Measurements from ENCODE around the gene KPNA6.
"Not testable (repeated sequence)": the region's sequence is repeated elsewhere in the genome, so short reads cannot be mapped to it uniquely, and the experiment has no call there.

Gene KPNA6

GRCh38 chr1:32142446-32143301 lies 34.8 kb downstream of the KPNA6 start:
- H3K27ac ChIP-seq (ENCODE audit: low read depth, low read length, poor library complexity, severe bottlenecking) = no peak overlapping the region
- no peak overlapping the region for H2AFZ ChIP-seq (ENCODE audit: low read length)

DNA sequence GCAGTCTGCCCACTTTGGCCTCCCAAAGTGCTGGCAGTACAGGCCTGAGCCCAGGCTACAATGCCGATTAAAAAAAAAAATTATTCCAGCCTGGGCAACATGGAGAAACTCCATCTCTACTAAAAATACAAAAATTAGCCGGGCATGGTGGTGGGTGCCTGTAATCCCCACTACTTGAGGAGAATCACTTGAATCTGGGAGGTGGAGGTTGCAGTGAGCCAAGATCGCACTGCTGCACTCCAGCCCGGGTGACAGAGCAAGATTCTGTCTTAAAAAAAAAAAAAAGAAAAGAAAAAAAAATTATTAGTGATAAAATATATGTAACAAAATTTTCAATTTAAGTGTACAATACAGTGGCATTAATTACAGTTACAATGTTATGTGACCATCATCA lies 35.4 kb downstream of the KPNA6 start:
- H3K27me3 ChIP-seq (ENCODE audit: insufficient read depth, low read length); H3K4me2 ChIP-seq (ENCODE audit: low read length); H3K9me3 ChIP-seq (ENCODE audit: low read length); H4K20me1 ChIP-seq (ENCODE audit: insufficient read depth, low read length); H3K9me2 ChIP-seq (ENCODE audit: low read depth, low read length); H3K4me1 ChIP-seq (ENCODE audit: insufficient read depth, low read length, severe bottlenecking); H3K9ac ChIP-seq (ENCODE audit: low read length); H2AFZ ChIP-seq (ENCODE audit: low read length); H3K4me3 ChIP-seq (ENCODE audit: low read depth, low read length, poor library complexity, severe bottlenecking); H3F3A ChIP-seq (ENCODE audit: insufficient read depth, low read length); H3K27ac ChIP-seq (ENCODE audit: low read depth, low read length, poor library complexity, severe bottlenecking): not testable (repeated sequence)
- Histone ChIP-seq H3K79me2 (ENCODE audit: insufficient read depth, low read length) (peaks cover 83% of the 10 kb centered on the region), H3K36me3 (ENCODE audit: insufficient read depth, low read length) (peaks cover 21% of the 10 kb centered on the region)

More at GRCh38 chr1:32142446-32143301, 34.8 kb downstream of the KPNA6 start:
- Histone ChIP-seq H3K9me2 (ENCODE audit: low read depth, low read length) (no peaks in the 10 kb centered on the region), H3K79me2 (ENCODE audit: insufficient read depth, low read length) (peaks cover 78% of the 10 kb centered on the region), H3K4me1 (ENCODE audit: insufficient read depth, low read length, severe bottlenecking) (peaks cover 7% of the 10 kb centered on the region), H3F3A (ENCODE audit: insufficient read depth, low read length) (no peaks in the 10 kb centered on the region), H3K4me3 (ENCODE audit: low read depth, low read length, poor library complexity, severe bottlenecking) (no peak overlapping the region), H3K27me3 (ENCODE audit: insufficient read depth, low read length) (no peaks in the 10 kb centered on the region), H3K36me3 (ENCODE audit: insufficient read depth, low read length) (peaks cover 15% of the 10 kb centered on the region), H3K9me3 (ENCODE audit: low read length) (no peaks in the 10 kb centered on the region), H3K4me2 (ENCODE audit: low read length) (no peak overlapping the region), H4K20me1 (ENCODE audit: insufficient read depth, low read length) (no peaks in the 10 kb centered on the region), H3K9ac (ENCODE audit: low read length) (no peak overlapping the region)
- no peak for TF ChIP-seq CTCF (IDR thresholded peaks at IDR 0.05; ENCODE audit: low read length)
- TF ChIP-seq EZH2 (IDR thresholded peaks at IDR 0.05; ENCODE audit: borderline replicate concordance, low read length) = no peak

DNA sequence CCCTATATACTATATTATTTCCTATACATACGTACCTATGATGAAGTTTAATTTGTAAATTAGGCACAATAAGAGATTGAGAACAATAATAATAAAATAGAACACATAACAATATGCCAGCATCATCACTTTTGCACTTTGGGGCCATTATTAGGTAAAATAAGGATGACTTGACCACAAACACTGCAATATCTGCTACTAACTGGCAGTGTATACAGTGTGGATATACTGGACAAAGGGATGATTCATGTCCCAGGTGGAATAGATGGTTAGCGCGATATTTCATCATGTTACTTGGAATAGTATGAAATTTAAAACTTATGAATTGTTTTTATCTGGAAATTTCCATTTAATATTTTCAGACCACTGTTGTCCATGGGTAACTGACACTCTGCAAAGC lies 36.2 kb downstream of the KPNA6 start:
- H3K4me3 ChIP-seq (ENCODE audit: low read depth, low read length, poor library complexity, severe bottlenecking) = no peak overlapping the region
- H2AFZ ChIP-seq (ENCODE audit: low read length) = no peak overlapping the region
- H3F3A ChIP-seq (ENCODE audit: insufficient read depth, low read length) = no peaks in the 10 kb centered on the region
- no peak overlapping the region for H3K4me2 ChIP-seq (ENCODE audit: low read length)
- H3K9me2 ChIP-seq (ENCODE audit: low read depth, low read length) = no peaks in the 10 kb centered on the region
- no peaks in the 10 kb centered on the region for H4K20me1 ChIP-seq (ENCODE audit: insufficient read depth, low read length)
- peaks cover 7% of the 10 kb centered on the region for H3K4me1 ChIP-seq (ENCODE audit: insufficient read depth, low read length, severe bottlenecking)
- H3K79me2 ChIP-seq (ENCODE audit: insufficient read depth, low read length) = peaks cover 82% of the 10 kb centered on the region
- no peaks in the 10 kb centered on the region for H3K9me3 ChIP-seq (ENCODE audit: low read length)
- peaks cover 28% of the 10 kb centered on the region for H3K36me3 ChIP-seq (ENCODE audit: insufficient read depth, low read length)
- H3K27me3 ChIP-seq (ENCODE audit: insufficient read depth, low read length) = no peaks in the 10 kb centered on the region
- no peak overlapping the region for H3K27ac ChIP-seq (ENCODE audit: low read depth, low read length, poor library complexity, severe bottlenecking)
- TF ChIP-seq CTCF (IDR thresholded peaks at IDR 0.05; ENCODE audit: low read length) = no peak
- no peak for TF ChIP-seq EZH2 (IDR thresholded peaks at IDR 0.05; ENCODE audit: borderline replicate concordance, low read length)
- no peak overlapping the region for H3K9ac ChIP-seq (ENCODE audit: low read length)

DNA sequence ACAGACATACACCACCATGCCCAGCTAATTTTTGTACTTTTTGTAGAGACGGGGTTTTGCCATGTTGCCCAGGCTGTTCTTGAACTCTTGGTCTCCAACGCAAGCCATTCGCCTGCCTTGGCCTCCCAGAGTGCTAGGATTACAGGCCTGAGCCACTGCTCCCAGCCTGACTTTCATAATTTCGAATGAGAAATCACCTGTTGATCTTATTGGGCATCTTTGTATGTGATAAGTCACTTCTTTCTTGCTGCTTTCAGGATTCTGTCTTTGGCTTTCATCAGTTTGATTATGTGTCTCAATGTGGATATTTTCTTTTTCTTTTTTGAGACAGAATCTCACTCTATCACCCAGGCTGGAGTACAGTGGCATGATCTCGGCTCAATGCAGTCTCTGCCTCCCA lies 39.9 kb downstream of the KPNA6 start:
- H3K79me2 ChIP-seq (ENCODE audit: insufficient read depth, low read length) = peaks cover 77% of the 10 kb centered on the region

More for the DNA sequence above, 39.9 kb downstream of the KPNA6 start:
- H3K9me2 ChIP-seq (ENCODE audit: low read depth, low read length); H3K4me2 ChIP-seq (ENCODE audit: low read length); H3K4me1 ChIP-seq (ENCODE audit: insufficient read depth, low read length, severe bottlenecking); H3K27ac ChIP-seq (ENCODE audit: low read depth, low read length, poor library complexity, severe bottlenecking); H3K4me3 ChIP-seq (ENCODE audit: low read depth, low read length, poor library complexity, severe bottlenecking); H3K9me3 ChIP-seq (ENCODE audit: low read length); H2AFZ ChIP-seq (ENCODE audit: low read length); H3K27me3 ChIP-seq (ENCODE audit: insufficient read depth, low read length); H3K9ac ChIP-seq (ENCODE audit: low read length); H3F3A ChIP-seq (ENCODE audit: insufficient read depth, low read length); H4K20me1 ChIP-seq (ENCODE audit: insufficient read depth, low read length): not testable (repeated sequence)
- peaks cover 28% of the 10 kb centered on the region for H3K36me3 ChIP-seq (ENCODE audit: insufficient read depth, low read length)
